ENCODE data around the gene SAE1. TPM values are rescaled to one million over a fixed set of nuclear protein-coding genes. Genes with fewer than 3 reads are reported as not detected.
A peak's percentile ranks its signal among the peaks of the same experiment; 100 is the strongest.

SAE1 gene
- total RNA-seq, 1 donor from 2014 or later = 151 TPM

DNA sequence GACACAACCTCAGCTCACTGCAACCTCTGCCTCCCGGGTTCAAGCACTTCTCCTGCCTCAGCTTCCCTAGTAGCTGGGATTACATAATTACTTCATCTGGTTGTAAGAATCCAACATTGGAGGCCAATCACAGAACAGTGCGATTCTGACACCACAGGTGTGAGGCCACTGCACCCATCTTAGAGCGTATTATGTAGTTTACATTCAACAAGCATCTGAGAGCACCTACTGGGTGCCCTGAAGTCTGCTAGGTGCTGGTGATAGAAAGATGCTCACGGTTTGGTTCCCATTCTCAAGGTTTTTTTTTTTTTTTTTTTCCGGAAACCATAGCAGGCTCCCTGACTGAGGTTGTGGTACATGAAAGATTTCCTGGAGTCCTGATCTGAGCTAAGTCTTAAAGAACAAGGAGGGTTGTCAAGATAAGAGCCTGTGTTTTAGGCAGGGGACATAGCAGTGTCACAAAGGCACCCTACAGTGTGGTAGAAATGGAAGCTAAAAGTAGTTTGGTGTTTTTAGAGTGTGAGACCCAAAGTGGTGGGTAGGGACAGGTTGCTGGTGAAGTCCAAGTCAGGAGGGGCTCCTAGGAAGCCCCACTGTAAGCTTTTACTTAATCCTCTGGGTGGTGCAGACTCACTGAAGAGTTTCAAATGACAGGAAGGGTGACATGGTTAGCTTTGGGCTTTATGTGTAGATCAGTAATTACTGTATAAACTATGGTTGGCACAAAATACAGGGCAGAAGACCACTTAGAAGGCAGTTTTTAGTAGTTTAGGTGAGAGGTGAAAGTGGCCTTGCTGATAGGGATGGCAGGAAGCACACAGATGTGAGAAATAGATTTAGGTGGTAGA is 15.2 kb downstream of the SAE1 start:
- no peaks in the 10 kb centered on the region for H3K9me3 Mint-ChIP-seq
- DNase-seq = peak; percentile 75
- peaks cover 50% of the 10 kb centered on the region for H3K4me1 Mint-ChIP-seq
- peak overlapping the region; percentile 76 for H3K27ac Mint-ChIP-seq
- H3K4me3 Mint-ChIP-seq = peak overlapping the region; percentile 62
- H3K36me3 Mint-ChIP-seq (ENCODE audit: low read depth) = peaks cover 62% of the 10 kb centered on the region
- intact Hi-C loops (cut with micrococcal nuclease) = loop anchor here (5.0 kb wide), 1 partner anchor 36 kb away; no protein-coding TSS in a partner anchor
- H3K27me3 Mint-ChIP-seq = no peaks in the 10 kb centered on the region

- Mint-ChIP-seq H3K27me3 (no peaks in the 10 kb centered on the region), H3K4me1 (peaks cover 52% of the 10 kb centered on the region), H3K36me3 (ENCODE audit: low read depth) (peaks cover 65% of the 10 kb centered on the region), H3K9me3 (no peaks in the 10 kb centered on the region), H3K4me3 (peak overlapping the region; percentile 62), H3K27ac (peak overlapping the region; percentile 76)
- no peak for DNase-seq
- intact Hi-C loops (cut with micrococcal nuclease) = loop anchor here (5.0 kb wide), 1 partner anchor 35 kb away; no protein-coding TSS in a partner anchor
Measured at GRCh38 chr19:47146920-47147319, 16.3 kb downstream of the SAE1 start.

DNA sequence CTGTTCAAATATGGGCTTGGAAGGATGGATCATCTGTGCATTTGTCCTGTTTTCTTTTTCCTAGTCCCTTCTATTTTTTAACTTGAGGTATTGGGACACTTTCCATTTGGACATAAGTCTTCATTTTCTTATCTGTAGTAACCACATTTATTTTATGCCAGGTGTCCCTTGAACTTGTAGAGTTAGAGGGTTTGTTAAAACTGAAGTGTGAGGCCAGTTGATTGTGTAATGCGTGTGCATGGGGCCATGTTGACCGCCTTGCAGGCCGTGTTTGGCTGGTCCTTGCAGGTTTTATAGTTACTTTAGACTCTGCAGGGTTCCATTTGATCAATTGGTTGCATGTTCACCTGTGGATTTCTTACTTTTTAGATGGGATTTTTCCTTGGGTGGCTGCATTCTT is 21.0 kb downstream of the SAE1 start:
- H3K27ac Mint-ChIP-seq = no peak overlapping the region
- H3K4me3 Mint-ChIP-seq = no peak overlapping the region
- no peaks in the 10 kb centered on the region for H3K27me3 Mint-ChIP-seq
- no peak for DNase-seq
- H3K36me3 Mint-ChIP-seq (ENCODE audit: low read depth) = peaks cover 68% of the 10 kb centered on the region
- no peaks in the 10 kb centered on the region for H3K9me3 Mint-ChIP-seq
- intact Hi-C loops (cut with micrococcal nuclease) = no loop called here
- H3K4me1 Mint-ChIP-seq = peaks cover 43% of the 10 kb centered on the region

GRCh38 chr19:47152205-47152604 is 21.6 kb downstream of the SAE1 start:
- DNase-seq = no peak
- H3K4me3 Mint-ChIP-seq = no peak overlapping the region
- no peaks in the 10 kb centered on the region for H3K27me3 Mint-ChIP-seq
- H3K36me3 Mint-ChIP-seq (ENCODE audit: low read depth) = peaks cover 69% of the 10 kb centered on the region
- H3K4me1 Mint-ChIP-seq = peaks cover 45% of the 10 kb centered on the region
- H3K9me3 Mint-ChIP-seq = no peaks in the 10 kb centered on the region
- H3K27ac Mint-ChIP-seq = no peak overlapping the region
- intact Hi-C loops (cut with micrococcal nuclease) = no loop called here

GRCh38 chr19:47152632-47153031 is 22.0 kb downstream of the SAE1 start:
- Mint-ChIP-seq H3K9me3 (no peaks in the 10 kb centered on the region), H3K27ac (peak overlapping the region; percentile 39), H3K4me1 (peaks cover 48% of the 10 kb centered on the region), H3K27me3 (no peaks in the 10 kb centered on the region), H3K36me3 (ENCODE audit: low read depth) (peaks cover 70% of the 10 kb centered on the region), H3K4me3 (no peak overlapping the region)
- DNase-seq = no peak
- intact Hi-C loops (cut with micrococcal nuclease) = no loop called here

- DNase-seq = no peak
- intact Hi-C loops (cut with micrococcal nuclease) = no loop called here
Measured at GRCh38 chr19:47153266-47153665, 22.6 kb downstream of the SAE1 start.

GRCh38 chr19:47155148-47155547 is 24.5 kb downstream of the SAE1 start:
- Mint-ChIP-seq H3K4me3 (peak overlapping the region; percentile 5), H3K4me1 (peaks cover 53% of the 10 kb centered on the region), H3K9me3 (no peaks in the 10 kb centered on the region), H3K27me3 (no peaks in the 10 kb centered on the region), H3K36me3 (ENCODE audit: low read depth) (peaks cover 71% of the 10 kb centered on the region), H3K27ac (no peak overlapping the region)
- intact Hi-C loops (cut with micrococcal nuclease) = no loop called here
- no peak for DNase-seq

More at GRCh38 chr19:47153266-47153665, 22.6 kb downstream of the SAE1 start:
- H3K27me3 Mint-ChIP-seq = no peaks in the 10 kb centered on the region
- H3K27ac Mint-ChIP-seq = no peak overlapping the region
- H3K4me1 Mint-ChIP-seq = peaks cover 51% of the 10 kb centered on the region
- H3K9me3 Mint-ChIP-seq = no peaks in the 10 kb centered on the region
- H3K4me3 Mint-ChIP-seq = no peak overlapping the region
- H3K36me3 Mint-ChIP-seq (ENCODE audit: low read depth) = peaks cover 70% of the 10 kb centered on the region

GRCh38 chr19:47156861-47157430 is 26.3 kb downstream of the SAE1 start:
- H3K36me3 Mint-ChIP-seq (ENCODE audit: low read depth) = peaks cover 64% of the 10 kb centered on the region
- H3K27ac Mint-ChIP-seq = peak overlapping the region; percentile 79
- H3K4me1 Mint-ChIP-seq = peaks cover 49% of the 10 kb centered on the region
- DNase-seq = peak; percentile 77
- no peaks in the 10 kb centered on the region for H3K27me3 Mint-ChIP-seq
- intact Hi-C loops (cut with micrococcal nuclease) = no loop called here
- no peaks in the 10 kb centered on the region for H3K9me3 Mint-ChIP-seq
- peak overlapping the region; percentile 80 for H3K4me3 Mint-ChIP-seq

DNA sequence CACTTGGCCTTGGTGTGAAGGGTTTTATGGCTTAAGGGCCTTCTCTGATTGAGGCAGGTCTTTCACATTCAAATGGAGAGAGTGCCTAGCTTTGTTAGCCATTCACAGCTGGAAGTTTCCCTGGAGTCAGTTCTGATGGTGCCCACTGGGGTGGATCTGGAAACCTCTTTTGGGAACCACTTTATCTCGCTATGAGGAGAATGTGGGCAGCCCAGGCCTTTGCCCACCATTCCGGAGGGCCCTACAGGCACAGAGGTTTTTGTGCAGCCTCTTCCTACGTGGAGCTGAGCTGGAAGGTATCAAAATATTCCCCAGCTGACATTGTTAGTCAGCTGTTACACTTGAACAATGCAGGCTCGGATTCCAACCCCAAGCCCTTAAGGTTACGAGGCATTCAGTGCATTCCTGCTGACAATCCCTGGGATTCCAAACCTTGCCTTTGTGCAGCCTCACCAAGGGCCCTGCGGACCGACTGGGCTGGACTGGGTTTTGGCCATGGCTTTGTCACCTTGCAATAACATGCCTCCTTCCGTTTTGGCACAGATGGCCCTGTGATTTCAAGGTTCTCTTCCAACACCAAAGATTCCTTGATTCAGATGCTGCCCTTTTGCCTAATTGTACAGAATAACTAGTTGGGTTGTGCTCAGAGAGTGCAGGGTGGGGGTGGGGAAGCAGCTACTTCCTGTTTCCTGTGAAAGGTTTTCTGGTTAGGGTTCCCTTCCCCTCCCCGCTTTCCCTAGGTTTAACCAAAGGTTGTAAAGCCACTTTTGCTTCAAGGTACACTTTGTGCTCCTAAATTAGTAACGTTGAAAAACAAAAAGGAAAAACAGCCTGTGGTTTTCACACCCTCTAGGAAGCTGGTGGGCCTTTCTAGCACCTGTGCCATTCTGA is 27.0 kb downstream of the SAE1 start:
- Mint-ChIP-seq H3K9me3 (no peaks in the 10 kb centered on the region), H3K4me1 (peaks cover 46% of the 10 kb centered on the region), H3K4me3 (peak overlapping the region; percentile 80), H3K36me3 (ENCODE audit: low read depth) (peaks cover 60% of the 10 kb centered on the region), H3K27ac (peak overlapping the region; percentile 93), H3K27me3 (no peaks in the 10 kb centered on the region)
- DNase-seq = peak; percentile 78
- intact Hi-C loops (cut with micrococcal nuclease) = loop anchor here (1.0 to 2.0 kb wide), 2 partner anchors 69 to 87 kb away; no protein-coding TSS in a partner anchor

GRCh38 chr19:47158367-47158791 is 27.7 kb downstream of the SAE1 start:
- H3K4me1 Mint-ChIP-seq = peaks cover 41% of the 10 kb centered on the region
- peak overlapping the region; percentile 80 for H3K4me3 Mint-ChIP-seq
- intact Hi-C loops (cut with micrococcal nuclease) = loop anchor here (1.0 to 2.0 kb wide), 2 partner anchors 68 to 86 kb away; no protein-coding TSS in a partner anchor
- H3K36me3 Mint-ChIP-seq (ENCODE audit: low read depth) = peaks cover 53% of the 10 kb centered on the region
- no peaks in the 10 kb centered on the region for H3K9me3 Mint-ChIP-seq
- H3K27me3 Mint-ChIP-seq = no peaks in the 10 kb centered on the region
- DNase-seq = peak; percentile 61
- H3K27ac Mint-ChIP-seq = peak overlapping the region; percentile 93

DNA sequence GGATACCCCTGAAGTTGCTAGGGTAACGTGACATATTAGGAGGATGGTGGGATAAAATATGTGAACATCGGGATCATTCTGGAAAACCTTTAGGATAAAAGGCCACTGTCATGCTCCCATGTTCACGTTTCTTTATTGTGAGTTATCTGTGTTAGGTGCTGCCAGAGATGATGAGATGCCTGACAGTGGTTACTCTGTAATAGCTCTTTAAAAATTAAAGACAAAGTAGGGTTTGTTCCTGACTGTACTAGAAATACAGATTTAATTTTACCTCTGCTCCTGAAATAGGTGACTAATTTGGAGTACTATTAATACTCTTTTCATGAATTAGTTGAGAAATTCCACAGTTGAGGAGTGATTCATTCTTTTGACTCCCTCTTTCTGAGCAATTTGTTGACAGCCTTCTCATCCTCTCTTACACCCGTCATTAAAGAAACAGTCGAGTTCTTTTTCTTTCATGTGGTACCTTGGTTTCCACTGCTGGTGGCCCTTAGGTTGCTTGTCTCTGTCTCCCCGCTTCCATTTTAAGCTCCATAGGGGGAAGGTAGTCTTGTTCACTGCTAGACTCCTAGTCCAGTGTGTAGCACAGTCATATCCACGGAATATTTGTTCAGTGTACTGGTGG is 28.4 kb downstream of the SAE1 start:
- Mint-ChIP-seq H3K36me3 (ENCODE audit: low read depth) (peaks cover 51% of the 10 kb centered on the region), H3K4me3 (peak overlapping the region; percentile 80)

GRCh38 chr19:47161876-47162489 is 31.3 kb downstream of the SAE1 start:
- intact Hi-C loops (cut with micrococcal nuclease) = no loop called here
- no peaks in the 10 kb centered on the region for H3K27me3 Mint-ChIP-seq
- peaks cover 41% of the 10 kb centered on the region for H3K36me3 Mint-ChIP-seq (ENCODE audit: low read depth)

More for the DNA sequence above, 28.4 kb downstream of the SAE1 start:
- H3K4me1 Mint-ChIP-seq = peaks cover 41% of the 10 kb centered on the region
- peak; percentile 84 for DNase-seq
- peak overlapping the region; percentile 93 for H3K27ac Mint-ChIP-seq
- H3K27me3 Mint-ChIP-seq = no peaks in the 10 kb centered on the region
- no peaks in the 10 kb centered on the region for H3K9me3 Mint-ChIP-seq
- intact Hi-C loops (cut with micrococcal nuclease) = loop anchor here (1.0 to 2.0 kb wide), 5 partner anchors 17 to 85 kb away; no protein-coding TSS in a partner anchor

GRCh38 chr19:47168065-47168464 is 37.4 kb downstream of the SAE1 start:
- Mint-ChIP-seq H3K36me3 (ENCODE audit: low read depth) (peaks cover 44% of the 10 kb centered on the region), H3K4me1 (peaks cover 8% of the 10 kb centered on the region), H3K27me3 (no peaks in the 10 kb centered on the region), H3K27ac (no peak overlapping the region), H3K9me3 (no peaks in the 10 kb centered on the region), H3K4me3 (no peak overlapping the region)
- no peak for DNase-seq
- intact Hi-C loops (cut with micrococcal nuclease) = no loop called here

More at GRCh38 chr19:47161876-47162489, 31.3 kb downstream of the SAE1 start:
- H3K9me3 Mint-ChIP-seq = no peaks in the 10 kb centered on the region
- peak overlapping the region; percentile 48 for H3K27ac Mint-ChIP-seq
- no peak for DNase-seq
- peaks cover 35% of the 10 kb centered on the region for H3K4me1 Mint-ChIP-seq
- H3K4me3 Mint-ChIP-seq = no peak overlapping the region

Data from activated CD4-positive, alpha-beta T cell treated with anti-CD3 and anti-CD28 coated beads, Interleukin-2, amount 10 ng/mL, durations not matched to agents 24 days and 14 days (primary cell).